ENCODE results near the gene STMN3.

GRCh38 chr20:63662813-63663189 lies 9.6 kb upstream of the STMN3 start:
- TF ChIP-seq, protein P1, sequence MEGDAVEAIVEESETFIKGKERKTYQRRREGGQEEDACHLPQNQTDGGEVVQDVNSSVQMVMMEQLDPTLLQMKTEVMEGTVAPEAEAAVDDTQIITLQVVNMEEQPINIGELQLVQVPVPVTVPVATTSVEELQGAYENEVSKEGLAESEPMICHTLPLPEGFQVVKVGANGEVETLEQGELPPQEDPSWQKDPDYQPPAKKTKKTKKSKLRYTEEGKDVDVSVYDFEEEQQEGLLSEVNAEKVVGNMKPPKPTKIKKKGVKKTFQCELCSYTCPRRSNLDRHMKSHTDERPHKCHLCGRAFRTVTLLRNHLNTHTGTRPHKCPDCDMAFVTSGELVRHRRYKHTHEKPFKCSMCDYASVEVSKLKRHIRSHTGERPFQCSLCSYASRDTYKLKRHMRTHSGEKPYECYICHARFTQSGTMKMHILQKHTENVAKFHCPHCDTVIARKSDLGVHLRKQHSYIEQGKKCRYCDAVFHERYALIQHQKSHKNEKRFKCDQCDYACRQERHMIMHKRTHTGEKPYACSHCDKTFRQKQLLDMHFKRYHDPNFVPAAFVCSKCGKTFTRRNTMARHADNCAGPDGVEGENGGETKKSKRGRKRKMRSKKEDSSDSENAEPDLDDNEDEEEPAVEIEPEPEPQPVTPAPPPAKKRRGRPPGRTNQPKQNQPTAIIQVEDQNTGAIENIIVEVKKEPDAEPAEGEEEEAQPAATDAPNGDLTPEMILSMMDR (conservative IDR thresholded peaks at IDR 0.05) = no peak
- no peak for TF ChIP-seq ZFX (IDR thresholded peaks at IDR 0.05)
